GM10248 (cell line): ENCODE results near the gene FDXR.

Experiments used
- CTCF ChIA-PET: fragments of 300-600 bp; sonication (Branson Sonifier 250); formaldehyde crosslinking; extraction: SDS; loops from one replicate; lab custom pipeline; 2021; ENCODE audit warnings: antibody characterized with exemption; lab: Yijun Ruan, JAX
- POLR2A ChIA-PET: fragments of 350-650 bp; sonication (Branson Sonifier 250); formaldehyde crosslinking; extraction: SDS; loops from one replicate; lab custom pipeline; 2020; ENCODE audit warnings: antibody characterized with exemption; lab: Yijun Ruan, JAX
- DNase-seq: peaks from one replicate; pipeline ENCODE4 v3.0.0; 2012; ENCODE audit errors: extremely low spot score
- CTCF ChIP-seq: IDR thresholded peaks from 2 replicates; pipeline ENCODE4 v1.5.1; 2012; ENCODE audit warnings: mild to moderate bottlenecking, low read depth; ENCODE audit errors: extremely low read depth, missing control alignments, control extremely low read depth

FDXR gene

GRCh38 chr17:74872313-74873036 lies at the start of gene FDXR:
TSS of gene FDXR (minus strand) at chr17:74872994. CDS start at chr17:74872944, 50 bp downstream.
- ChIA-PET POLR2A (interaction anchor here (0.5 to 1.2 kb wide), 5 partner anchors 19 to 1856 kb away, joined by 3 to 5 read pairs (median 3); partner anchors contain the start of gene TMEM94), CTCF (interaction anchor here (1.1 to 12.9 kb wide), 10 partner anchors 9 to 215 kb away, joined by 3 to 248 read pairs (median 10); no protein-coding TSS in a partner anchor)
- DNase-seq: no peak
- no peak for TF ChIP-seq CTCF

- no peak for TF ChIP-seq CTCF
- POLR2A ChIA-PET: no interaction called here
- CTCF ChIA-PET: interaction anchor here (1.0 to 17.8 kb wide), 5 partner anchors 25 to 185 kb away, joined by 3 to 390 read pairs (median 4); no protein-coding TSS in a partner anchor
- DNase-seq: no peak
These were observed 49.4 kb upstream of the FDXR start for GRCh38 chr17:74922172-74922571.

- DNase-seq: no peak
- POLR2A ChIA-PET: no interaction called here
- TF ChIP-seq CTCF: no peak
- CTCF ChIA-PET: interaction anchor here (0.9 to 17.8 kb wide), 4 partner anchors 37 to 280 kb away, joined by 3 to 390 read pairs (median 5); partner anchors contain the start of gene MRPL58
These were observed 49.0 kb upstream of the FDXR start for GRCh38 chr17:74921769-74922168.

GRCh38 chr17:74921026-74921681 lies 48.4 kb upstream of the FDXR start:
- ChIA-PET POLR2A (no interaction called here), CTCF (interaction anchor here (0.7 to 17.8 kb wide), 5 partner anchors 37 to 280 kb away, joined by 3 to 390 read pairs (median 3); partner anchors contain the start of gene MRPL58)
- TF ChIP-seq CTCF: no peak
- DNase-seq: no peak

GRCh38 chr17:74920642-74921025 lies 47.8 kb upstream of the FDXR start:
- POLR2A ChIA-PET: no interaction called here
- CTCF ChIA-PET: interaction anchor here (0.7 to 17.8 kb wide), 3 partner anchors 38 to 92 kb away, joined by 3 to 390 read pairs (median 7); partner anchors contain the start of gene MRPL58
- TF ChIP-seq CTCF: no peak
- DNase-seq: no peak

GRCh38 chr17:74920306-74920620 lies 47.5 kb upstream of the FDXR start:
- ChIA-PET CTCF (interaction anchor here (1.8 to 17.8 kb wide), 3 partner anchors 38 to 210 kb away, joined by 4 to 390 read pairs (median 7); partner anchors contain the start of gene MRPL58), POLR2A (no interaction called here)
- no peak for DNase-seq
- TF ChIP-seq CTCF: no peak
